Mesenchymal stem cell (in vitro differentiated cells and primary cell): ENCODE results near the gene USP7.

ENCODE experiments used
- DNase-seq: peaks from one replicate; pipeline ENCODE4 v3.0.0-alpha.2; 2013
- H2AFZ ChIP-seq: one replicate; pipeline ENCODE4 v1.6.1; 2013; ENCODE audit warnings: low read depth, mild to moderate bottlenecking, control low read depth, inconsistent platforms, low read length, moderate library complexity
- H2AK5ac ChIP-seq: 2 replicates; pipeline ENCODE4 v1.6.1; 2013; ENCODE audit warnings: low read length, moderate library complexity, mild to moderate bottlenecking, inconsistent platforms; ENCODE audit not compliant: severe bottlenecking
- H2BK120ac ChIP-seq: one replicate; pipeline ENCODE4 v1.6.1; 2013; ENCODE audit warnings: low read depth, mild to moderate bottlenecking, inconsistent platforms, low read length, moderate library complexity
- H2BK12ac ChIP-seq, 2 experiments: one replicate each; pipeline ENCODE4 v1.6.1; 2013; ENCODE audit warnings: inconsistent platforms in 2 of 2, low read length in 2 of 2, mild to moderate bottlenecking in 2 of 2, moderate library complexity in 2 of 2, control low read depth in 1 of 2
- H2BK15ac ChIP-seq: one replicate; pipeline ENCODE4 v1.6.1; 2013; ENCODE audit warnings: mild to moderate bottlenecking, low read depth, inconsistent platforms; ENCODE audit not compliant: poor library complexity, severe bottlenecking
- H2BK5ac ChIP-seq: 2 replicates; pipeline ENCODE4 v1.6.1; 2013; ENCODE audit warnings: low read depth, mild to moderate bottlenecking, low read length, control low read depth, inconsistent platforms; ENCODE audit not compliant: poor library complexity, severe bottlenecking
- H3K14ac ChIP-seq, 2 experiments: one replicate each; pipeline ENCODE4 v1.6.1; 2013; ENCODE audit warnings: inconsistent platforms in 2 of 2, low read length in 2 of 2, control low read depth in 1 of 2, mild to moderate bottlenecking in 1 of 2, moderate library complexity in 1 of 2
- H3K18ac ChIP-seq, 2 experiments: one replicate each; pipeline ENCODE4 v1.6.1; 2013; ENCODE audit warnings: inconsistent platforms in 2 of 2, low read length in 2 of 2, control low read depth in 1 of 2, low read depth in 1 of 2, mild to moderate bottlenecking in 1 of 2
- H3K23ac ChIP-seq, 2 experiments: one replicate each; pipeline ENCODE4 v1.6.1; 2013; ENCODE audit warnings: inconsistent platforms in 2 of 2, low read length in 2 of 2, mild to moderate bottlenecking in 2 of 2, moderate library complexity in 2 of 2, control low read depth in 1 of 2
- H3K27ac ChIP-seq: 2 replicates; pipeline ENCODE4 v1.5.1; 2013; ENCODE audit warnings: mild to moderate bottlenecking, moderate library complexity, low read length, control low read depth, inconsistent platforms; ENCODE audit not compliant: poor library complexity, severe bottlenecking
- H3K27me3 ChIP-seq, 2 experiments: 2 replicates each; pipeline versions ENCODE4 v1.6.1 to v1.7.0; 2013; ENCODE audit warnings: low read length in 2 of 2, mild to moderate bottlenecking in 2 of 2, moderate library complexity in 2 of 2, control low read depth in 1 of 2, inconsistent platforms in 1 of 2; ENCODE audit not compliant: control insufficient read depth in 1 of 2, insufficient read depth in 1 of 2
- H3K36me3 ChIP-seq, 2 experiments: 2 replicates each; pipeline versions ENCODE4 v1.6.1 to v1.7.0; 2013; ENCODE audit warnings: low read length in 2 of 2, control low read depth in 1 of 2, inconsistent platforms in 1 of 2, low read depth in 1 of 2, mild to moderate bottlenecking in 1 of 2; ENCODE audit not compliant: insufficient read depth in 2 of 2, control insufficient read depth in 1 of 2
- H3K4ac ChIP-seq, 2 experiments: one replicate each; pipeline ENCODE4 v1.6.1; 2013; ENCODE audit warnings: inconsistent platforms in 2 of 2, low read length in 2 of 2, mild to moderate bottlenecking in 2 of 2, moderate library complexity in 2 of 2, control low read depth in 1 of 2, low read depth in 1 of 2
- H3K4me1 ChIP-seq: 2 replicates; pipeline ENCODE4 v1.6.1; 2013; ENCODE audit warnings: low read depth, low read length, control low read depth; ENCODE audit not compliant: control insufficient read depth, insufficient read depth
- H3K4me2 ChIP-seq: 2 replicates; pipeline ENCODE4 v1.6.1; 2013; ENCODE audit warnings: low read length, mild to moderate bottlenecking, inconsistent platforms; ENCODE audit not compliant: poor library complexity, severe bottlenecking
- H3K4me3 ChIP-seq, 2 experiments: 2 replicates each; pipeline versions ENCODE4 v1.5.1 to v1.7.0; 2013; ENCODE audit warnings: low read length in 2 of 2, mild to moderate bottlenecking in 2 of 2, control low read depth in 1 of 2, low read depth in 1 of 2; ENCODE audit not compliant: insufficient read depth in 1 of 2
- H3K79me1 ChIP-seq: replicated peaks from 2 replicates; pipeline ENCODE4 v1.6.1; 2013; ENCODE audit warnings: mild to moderate bottlenecking, control low read depth, low read length, inconsistent platforms; ENCODE audit not compliant: poor library complexity, severe bottlenecking
- H3K9ac ChIP-seq: 2 replicates; pipeline ENCODE4 v1.7.0; 2013; ENCODE audit warnings: mild to moderate bottlenecking, low read length, moderate library complexity
- H3K9me3 ChIP-seq: 2 replicates; pipeline ENCODE4 v1.7.0; 2013; ENCODE audit warnings: mild to moderate bottlenecking, low read length; ENCODE audit not compliant: control insufficient read depth
- H4K8ac ChIP-seq: one replicate; pipeline ENCODE4 v1.6.1; 2013; ENCODE audit warnings: inconsistent platforms, mild to moderate bottlenecking, low read length, moderate library complexity
- H4K91ac ChIP-seq: one replicate; pipeline ENCODE4 v1.6.1; 2013; ENCODE audit warnings: mild to moderate bottlenecking, low read length, inconsistent platforms
- WGBS: methylation state at CpG from one replicate; pipeline ENCODE4 v1.1.7; 2013; ENCODE audit warnings: mixed read lengths; 5-methylcytosine and 5-hydroxymethylcytosine counted together

The USP7 gene

GRCh38 chr16:8926827-8927226, 36.9 kb downstream of the USP7 start:
- H3K4me2 ChIP-seq: no peak overlapping the region
- H3K4me3 ChIP-seq: no peak overlapping the region
- H3K27me3 ChIP-seq: no peaks in the 10 kb centered on the region
- no peak overlapping the region for H3K27ac ChIP-seq
- H3K23ac ChIP-seq: no peak overlapping the region
- H2BK120ac ChIP-seq: no peak overlapping the region
- H3K14ac ChIP-seq: no peak overlapping the region
- no peak overlapping the region for H4K91ac ChIP-seq
- 97% methylated on average over 11 of the region's 11 CpGs for WGBS
- H2BK15ac ChIP-seq: no peak overlapping the region
- peaks cover 33% of the 10 kb centered on the region for H3K79me1 ChIP-seq
- no peak overlapping the region for H2BK12ac ChIP-seq
- H3K9me3 ChIP-seq: no peaks in the 10 kb centered on the region
- peaks cover 26 to 63% of the 10 kb centered on the region in 2 experiments for H3K36me3 ChIP-seq
- no peak overlapping the region for H4K8ac ChIP-seq
- H2AFZ ChIP-seq: no peak overlapping the region
- H2BK5ac ChIP-seq: no peak overlapping the region
- H3K9ac ChIP-seq: no peak overlapping the region
- H2AK5ac ChIP-seq: no peak overlapping the region
- H3K4ac ChIP-seq: no peak overlapping the region
- DNase-seq: no peak
- H3K4me1 ChIP-seq: no peaks in the 10 kb centered on the region
- no peak overlapping the region for H3K18ac ChIP-seq

- H3K27me3 ChIP-seq: no peaks in the 10 kb centered on the region
- no peak overlapping the region for H2BK15ac ChIP-seq
- no peaks in the 10 kb centered on the region for H3K9me3 ChIP-seq
- H2BK120ac ChIP-seq: no peak overlapping the region
- H3K4ac ChIP-seq: no peak overlapping the region
- H3K4me1 ChIP-seq: no peaks in the 10 kb centered on the region
- H2BK12ac ChIP-seq: no peak overlapping the region
- no peak overlapping the region for H2AFZ ChIP-seq
- H3K27ac ChIP-seq: no peak overlapping the region
- no peak overlapping the region for H4K8ac ChIP-seq
- no peak overlapping the region for H3K4me3 ChIP-seq
- peaks cover 31 to 71% of the 10 kb centered on the region in 2 experiments for H3K36me3 ChIP-seq
- no peak overlapping the region for H3K14ac ChIP-seq
- H4K91ac ChIP-seq: no peak overlapping the region
- peaks cover 38% of the 10 kb centered on the region for H3K79me1 ChIP-seq
- H3K4me2 ChIP-seq: no peak overlapping the region
- H3K23ac ChIP-seq: no peak overlapping the region
- no peak overlapping the region for H2AK5ac ChIP-seq
- DNase-seq: no peak
- no peak overlapping the region for H2BK5ac ChIP-seq
- H3K9ac ChIP-seq: no peak overlapping the region
- WGBS: 96% methylated on average over 7 of the region's 7 CpGs
- H3K18ac ChIP-seq: no peak overlapping the region
Measured at GRCh38 chr16:8925455-8925854, 38.3 kb downstream of the USP7 start.

GRCh38 chr16:8924214-8924613, 39.5 kb downstream of the USP7 start:
- Histone ChIP-seq H2AFZ (no peak overlapping the region), H3K9ac (no peak overlapping the region), H3K23ac (no peak overlapping the region), H2BK120ac (no peak overlapping the region), H3K4me1 (no peaks in the 10 kb centered on the region), H2AK5ac (no peak overlapping the region), H2BK5ac (no peak overlapping the region), H3K79me1 (peaks cover 36% of the 10 kb centered on the region), H2BK12ac (no peak overlapping the region), H3K4ac (no peak overlapping the region), H4K8ac (no peak overlapping the region), H4K91ac (no peak overlapping the region), H3K18ac (no peak overlapping the region), H3K14ac (no peak overlapping the region), H3K9me3 (no peaks in the 10 kb centered on the region), H3K4me3 (no peak overlapping the region), H2BK15ac (no peak overlapping the region), H3K27me3 (no peaks in the 10 kb centered on the region), H3K4me2 (no peak overlapping the region), H3K27ac (no peak overlapping the region), H3K36me3 (peaks cover 36 to 72% of the 10 kb centered on the region in 2 experiments)
- DNase-seq: no peak
- WGBS: 98% methylated on average over 4 of the region's 4 CpGs

GRCh38 chr16:8923199-8923598, 40.5 kb downstream of the USP7 start:
- Histone ChIP-seq H3K9ac (no peak overlapping the region), H3K36me3 (peaks cover 36 to 71% of the 10 kb centered on the region in 2 experiments), H2BK15ac (no peak overlapping the region), H2AK5ac (no peak overlapping the region), H3K27ac (no peak overlapping the region), H2BK5ac (no peak overlapping the region), H3K4me1 (no peaks in the 10 kb centered on the region), H3K27me3 (no peaks in the 10 kb centered on the region), H2AFZ (no peak overlapping the region), H4K91ac (no peak overlapping the region), H2BK120ac (no peak overlapping the region), H3K18ac (no peak overlapping the region), H3K9me3 (no peaks in the 10 kb centered on the region), H3K79me1 (peaks cover 34% of the 10 kb centered on the region), H2BK12ac (no peak overlapping the region), H3K4me2 (no peak overlapping the region), H3K4ac (no peak overlapping the region), H4K8ac (no peak overlapping the region), H3K4me3 (no peak overlapping the region), H3K14ac (no peak overlapping the region), H3K23ac (no peak overlapping the region)
- no peak for DNase-seq
- 91% methylated on average over 11 of the region's 11 CpGs for WGBS
